ENCODE results near the gene UROS.

The UROS gene

DNA sequence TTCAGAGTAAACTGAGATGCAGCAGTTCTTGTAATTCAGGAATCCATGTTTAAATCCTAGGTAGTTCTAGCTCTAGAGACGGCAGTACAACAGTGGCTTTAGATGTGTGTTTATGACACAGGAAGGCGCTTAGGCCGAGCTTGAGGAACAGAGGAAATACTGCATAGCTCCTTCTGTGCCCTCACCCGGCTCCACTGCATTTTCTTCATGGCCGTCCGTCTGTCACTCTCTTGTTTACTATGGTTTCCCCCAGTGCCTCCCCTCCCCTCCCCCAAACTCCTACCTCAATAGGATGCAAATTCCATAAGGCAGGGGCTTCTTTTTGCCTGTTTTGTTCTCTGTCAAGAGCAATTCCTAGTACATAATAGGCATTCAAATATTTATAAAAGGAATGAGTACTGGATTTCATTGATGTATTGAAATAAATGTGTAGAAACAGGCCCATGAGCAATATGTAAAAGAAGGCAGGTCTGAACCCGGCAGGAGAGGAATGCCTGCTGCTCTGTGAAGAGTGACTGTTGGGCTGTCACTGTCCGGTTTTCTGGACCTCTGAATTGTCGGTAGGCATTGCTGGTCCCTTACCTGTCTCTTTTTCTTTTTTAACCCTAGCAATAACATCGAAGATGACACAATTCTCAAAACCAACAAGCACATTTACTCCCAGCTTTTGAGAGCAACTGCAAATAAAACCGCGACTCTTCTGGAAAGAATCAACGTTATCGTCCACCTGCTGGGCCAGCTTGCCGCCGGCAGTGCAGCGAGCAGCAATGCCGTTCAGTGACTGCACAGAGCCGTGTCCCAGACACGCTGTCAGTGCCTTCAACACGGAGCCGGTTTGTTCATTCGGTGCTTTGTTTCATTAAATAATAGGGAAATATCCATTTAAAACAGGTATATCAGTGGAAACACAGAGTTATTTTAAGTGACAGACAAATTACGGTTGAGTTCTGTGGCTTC lies 60.1 kb downstream of the UROS start:
- Histone ChIP-seq H3K9me3 (ENCODE audit: control insufficient read depth, insufficient read depth, low read depth, low read length) (no peaks in the 10 kb centered on the region), H3K4me1 (ENCODE audit: control insufficient read depth, insufficient read depth, low read length) (peaks cover under 1% of the 10 kb centered on the region; the same call in 1 of the 2 replicates), H3K4me3 (ENCODE audit: low read depth, low read length) (no peak overlapping the region), H3K27ac (ENCODE audit: extremely low read depth, low read depth, low read length) (no peak overlapping the region), H3K36me3 (ENCODE audit: control insufficient read depth in 2 of 2, insufficient read depth in 1 of 2, low read length in 2 of 2) (peaks cover 60 to 83% of the 10 kb centered on the region in 2 experiments)
- TF ChIP-seq ZNF621 (tag by site-specific recombination; IDR thresholded peaks at IDR 0.05) = no peak
- no peak for TF ChIP-seq ZNF19 (tag by site-specific recombination; IDR thresholded peaks at IDR 0.05; ENCODE audit: low read depth)
- no peak for TF ChIP-seq ZBTB21 (tag by site-specific recombination; IDR thresholded peaks at IDR 0.05)
- no peak for TF ChIP-seq TCF7L2 (IDR thresholded peaks at IDR 0.05; ENCODE audit: borderline replicate concordance, low read depth, low read length)
- TF ChIP-seq ZNF324 (tag by site-specific recombination; IDR thresholded peaks at IDR 0.05) = no peak
- no peak for TF ChIP-seq ZNF48 (tag by site-specific recombination; IDR thresholded peaks at IDR 0.05)
- TF ChIP-seq, protein P1, sequence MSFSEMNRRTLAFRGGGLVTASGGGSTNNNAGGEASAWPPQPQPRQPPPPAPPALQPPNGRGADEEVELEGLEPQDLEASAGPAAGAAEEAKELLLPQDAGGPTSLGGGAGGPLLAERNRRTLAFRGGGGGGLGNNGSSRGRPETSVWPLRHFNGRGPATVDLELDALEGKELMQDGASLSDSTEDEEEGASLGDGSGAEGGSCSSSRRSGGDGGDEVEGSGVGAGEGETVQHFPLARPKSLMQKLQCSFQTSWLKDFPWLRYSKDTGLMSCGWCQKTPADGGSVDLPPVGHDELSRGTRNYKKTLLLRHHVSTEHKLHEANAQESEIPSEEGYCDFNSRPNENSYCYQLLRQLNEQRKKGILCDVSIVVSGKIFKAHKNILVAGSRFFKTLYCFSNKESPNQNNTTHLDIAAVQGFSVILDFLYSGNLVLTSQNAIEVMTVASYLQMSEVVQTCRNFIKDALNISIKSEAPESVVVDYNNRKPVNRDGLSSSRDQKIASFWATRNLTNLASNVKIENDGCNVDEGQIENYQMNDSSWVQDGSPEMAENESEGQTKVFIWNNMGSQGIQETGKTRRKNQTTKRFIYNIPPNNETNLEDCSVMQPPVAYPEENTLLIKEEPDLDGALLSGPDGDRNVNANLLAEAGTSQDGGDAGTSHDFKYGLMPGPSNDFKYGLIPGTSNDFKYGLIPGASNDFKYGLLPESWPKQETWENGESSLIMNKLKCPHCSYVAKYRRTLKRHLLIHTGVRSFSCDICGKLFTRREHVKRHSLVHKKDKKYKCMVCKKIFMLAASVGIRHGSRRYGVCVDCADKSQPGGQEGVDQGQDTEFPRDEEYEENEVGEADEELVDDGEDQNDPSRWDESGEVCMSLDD (tag by site-specific recombination; IDR thresholded peaks at IDR 0.05) = no peak
- TF ChIP-seq ZIC2 (tag by site-specific recombination; IDR thresholded peaks at IDR 0.05) = no peak
- no peak for TF ChIP-seq ZNF169 (tag by site-specific recombination; IDR thresholded peaks at IDR 0.05)
- no peak for TF ChIP-seq ZFP3 (tag by site-specific recombination; IDR thresholded peaks at IDR 0.05; ENCODE audit: low read depth)
- no peak for TF ChIP-seq ZNF530 (tag by site-specific recombination; IDR thresholded peaks at IDR 0.05; ENCODE audit: low read depth)
- TF ChIP-seq ZNF214 (tag by site-specific recombination; IDR thresholded peaks at IDR 0.05; ENCODE audit: borderline replicate concordance) = no peak
- TF ChIP-seq ZNF510 (tag by site-specific recombination; IDR thresholded peaks at IDR 0.05; ENCODE audit: insufficient replicate concordance) = no peak
- TF ChIP-seq SCRT1 (tag by site-specific recombination; IDR thresholded peaks at IDR 0.05; ENCODE audit: borderline replicate concordance) = no peak
- ChIA-PET POLR2A (no interaction called here), CTCF (interaction anchor here (0.6 kb wide), 1 partner anchor 17 kb away, joined by 3 read pairs; no protein-coding TSS in a partner anchor)

DNA sequence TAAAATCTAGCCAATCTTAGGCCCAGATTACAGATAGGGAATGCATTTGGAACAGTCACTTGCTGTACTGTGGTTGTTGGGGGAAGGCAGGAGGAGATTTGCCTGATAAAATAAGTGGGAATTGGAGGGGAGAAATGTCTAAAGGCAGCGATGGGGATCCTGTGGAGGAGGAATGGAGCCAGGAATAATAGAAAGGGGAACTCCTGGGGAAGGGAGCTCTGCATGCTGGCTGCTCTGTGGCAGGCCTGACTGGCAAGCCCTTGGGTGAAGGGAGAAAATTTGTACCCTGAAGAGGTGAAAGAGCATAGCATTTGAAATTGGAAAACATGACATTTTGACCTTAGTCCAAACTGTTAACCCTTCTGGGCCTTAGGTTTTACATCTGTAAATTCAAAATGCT lies 61.1 kb downstream of the UROS start:
- H3K4me1 ChIP-seq (ENCODE audit: control insufficient read depth, insufficient read depth, low read length) = peaks cover 4% of the 10 kb centered on the region; the same call in 1 of the 2 replicates
- POLR2A ChIA-PET = no interaction called here
- no peak overlapping the region for H3K4me3 ChIP-seq (ENCODE audit: low read depth, low read length)
- peaks cover 67 to 87% of the 10 kb centered on the region in 2 experiments for H3K36me3 ChIP-seq (ENCODE audit: control insufficient read depth in 2 of 2, insufficient read depth in 1 of 2, low read length in 2 of 2)
- CTCF ChIA-PET = no interaction called here
- no peak overlapping the region for H3K27ac ChIP-seq (ENCODE audit: extremely low read depth, low read depth, low read length)
- H3K9me3 ChIP-seq (ENCODE audit: control insufficient read depth, insufficient read depth, low read depth, low read length) = no peaks in the 10 kb centered on the region
- no peak for TF ChIP-seq SP7 (tag by site-specific recombination; IDR thresholded peaks at IDR 0.05)
- TF ChIP-seq ZEB2 (tag by site-specific recombination; IDR thresholded peaks at IDR 0.05) = no peak
- no peak for TF ChIP-seq ZNF701 (tag by site-specific recombination; IDR thresholded peaks at IDR 0.05)
- TF ChIP-seq, protein P2, sequence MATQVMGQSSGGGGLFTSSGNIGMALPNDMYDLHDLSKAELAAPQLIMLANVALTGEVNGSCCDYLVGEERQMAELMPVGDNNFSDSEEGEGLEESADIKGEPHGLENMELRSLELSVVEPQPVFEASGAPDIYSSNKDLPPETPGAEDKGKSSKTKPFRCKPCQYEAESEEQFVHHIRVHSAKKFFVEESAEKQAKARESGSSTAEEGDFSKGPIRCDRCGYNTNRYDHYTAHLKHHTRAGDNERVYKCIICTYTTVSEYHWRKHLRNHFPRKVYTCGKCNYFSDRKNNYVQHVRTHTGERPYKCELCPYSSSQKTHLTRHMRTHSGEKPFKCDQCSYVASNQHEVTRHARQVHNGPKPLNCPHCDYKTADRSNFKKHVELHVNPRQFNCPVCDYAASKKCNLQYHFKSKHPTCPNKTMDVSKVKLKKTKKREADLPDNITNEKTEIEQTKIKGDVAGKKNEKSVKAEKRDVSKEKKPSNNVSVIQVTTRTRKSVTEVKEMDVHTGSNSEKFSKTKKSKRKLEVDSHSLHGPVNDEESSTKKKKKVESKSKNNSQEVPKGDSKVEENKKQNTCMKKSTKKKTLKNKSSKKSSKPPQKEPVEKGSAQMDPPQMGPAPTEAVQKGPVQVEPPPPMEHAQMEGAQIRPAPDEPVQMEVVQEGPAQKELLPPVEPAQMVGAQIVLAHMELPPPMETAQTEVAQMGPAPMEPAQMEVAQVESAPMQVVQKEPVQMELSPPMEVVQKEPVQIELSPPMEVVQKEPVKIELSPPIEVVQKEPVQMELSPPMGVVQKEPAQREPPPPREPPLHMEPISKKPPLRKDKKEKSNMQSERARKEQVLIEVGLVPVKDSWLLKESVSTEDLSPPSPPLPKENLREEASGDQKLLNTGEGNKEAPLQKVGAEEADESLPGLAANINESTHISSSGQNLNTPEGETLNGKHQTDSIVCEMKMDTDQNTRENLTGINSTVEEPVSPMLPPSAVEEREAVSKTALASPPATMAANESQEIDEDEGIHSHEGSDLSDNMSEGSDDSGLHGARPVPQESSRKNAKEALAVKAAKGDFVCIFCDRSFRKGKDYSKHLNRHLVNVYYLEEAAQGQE (tag by site-specific recombination; IDR thresholded peaks at IDR 0.05) = no peak
- TF ChIP-seq, protein P3, sequence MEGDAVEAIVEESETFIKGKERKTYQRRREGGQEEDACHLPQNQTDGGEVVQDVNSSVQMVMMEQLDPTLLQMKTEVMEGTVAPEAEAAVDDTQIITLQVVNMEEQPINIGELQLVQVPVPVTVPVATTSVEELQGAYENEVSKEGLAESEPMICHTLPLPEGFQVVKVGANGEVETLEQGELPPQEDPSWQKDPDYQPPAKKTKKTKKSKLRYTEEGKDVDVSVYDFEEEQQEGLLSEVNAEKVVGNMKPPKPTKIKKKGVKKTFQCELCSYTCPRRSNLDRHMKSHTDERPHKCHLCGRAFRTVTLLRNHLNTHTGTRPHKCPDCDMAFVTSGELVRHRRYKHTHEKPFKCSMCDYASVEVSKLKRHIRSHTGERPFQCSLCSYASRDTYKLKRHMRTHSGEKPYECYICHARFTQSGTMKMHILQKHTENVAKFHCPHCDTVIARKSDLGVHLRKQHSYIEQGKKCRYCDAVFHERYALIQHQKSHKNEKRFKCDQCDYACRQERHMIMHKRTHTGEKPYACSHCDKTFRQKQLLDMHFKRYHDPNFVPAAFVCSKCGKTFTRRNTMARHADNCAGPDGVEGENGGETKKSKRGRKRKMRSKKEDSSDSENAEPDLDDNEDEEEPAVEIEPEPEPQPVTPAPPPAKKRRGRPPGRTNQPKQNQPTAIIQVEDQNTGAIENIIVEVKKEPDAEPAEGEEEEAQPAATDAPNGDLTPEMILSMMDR (tag by site-specific recombination; IDR thresholded peaks at IDR 0.05) = no peak
- TF ChIP-seq ZNF423 (tag by site-specific recombination; IDR thresholded peaks at IDR 0.05) = no peak
- no peak for TF ChIP-seq ZNF843 (tag by site-specific recombination; IDR thresholded peaks at IDR 0.05)
